Upper lobe of left lung (tissue), 4 donors: ENCODE measurements around the gene GRIN2A.

Experiments
- EP300 ChIP-seq, 4 donors: sonication (generic); formaldehyde crosslinking; IDR thresholded peaks; one replicate each; pipeline ENCODE4 v1.5.1; 2017; ENCODE audit warnings: antibody characterized with exemption in 4 of 4, control low read depth in 2 of 4
- POLR2A ChIP-seq, 4 donors: fragments of 450-650 bp; IDR thresholded peaks; one replicate each; pipeline ENCODE4 v1.5.1; 2016 to 2017; ENCODE audit warnings: antibody characterized with exemption in 4 of 4, mild to moderate bottlenecking in 2 of 4
- POLR2AphosphoS5 ChIP-seq, 2 donors: sonication (generic); formaldehyde crosslinking; IDR thresholded peaks; one replicate each; pipeline ENCODE4 v1.5.1; 2017; ENCODE audit warnings: antibody characterized with exemption in 2 of 2
- TF ChIP-seq, protein P1 (sequence below), 6 experiments: fragments of 450-650 bp in 4 of 6; fragments of 200-600 bp in 2 of 6; sonication (generic) in 2 of 6; IDR thresholded peaks; one replicate each; pipeline ENCODE4 v1.5.1; 2016 to 2019; ENCODE audit warnings: antibody characterized with exemption in 6 of 6

- TF ChIP-seq, protein P1, sequence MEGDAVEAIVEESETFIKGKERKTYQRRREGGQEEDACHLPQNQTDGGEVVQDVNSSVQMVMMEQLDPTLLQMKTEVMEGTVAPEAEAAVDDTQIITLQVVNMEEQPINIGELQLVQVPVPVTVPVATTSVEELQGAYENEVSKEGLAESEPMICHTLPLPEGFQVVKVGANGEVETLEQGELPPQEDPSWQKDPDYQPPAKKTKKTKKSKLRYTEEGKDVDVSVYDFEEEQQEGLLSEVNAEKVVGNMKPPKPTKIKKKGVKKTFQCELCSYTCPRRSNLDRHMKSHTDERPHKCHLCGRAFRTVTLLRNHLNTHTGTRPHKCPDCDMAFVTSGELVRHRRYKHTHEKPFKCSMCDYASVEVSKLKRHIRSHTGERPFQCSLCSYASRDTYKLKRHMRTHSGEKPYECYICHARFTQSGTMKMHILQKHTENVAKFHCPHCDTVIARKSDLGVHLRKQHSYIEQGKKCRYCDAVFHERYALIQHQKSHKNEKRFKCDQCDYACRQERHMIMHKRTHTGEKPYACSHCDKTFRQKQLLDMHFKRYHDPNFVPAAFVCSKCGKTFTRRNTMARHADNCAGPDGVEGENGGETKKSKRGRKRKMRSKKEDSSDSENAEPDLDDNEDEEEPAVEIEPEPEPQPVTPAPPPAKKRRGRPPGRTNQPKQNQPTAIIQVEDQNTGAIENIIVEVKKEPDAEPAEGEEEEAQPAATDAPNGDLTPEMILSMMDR (IDR thresholded peaks at IDR 0.05): no peak
- TF ChIP-seq EP300 (IDR thresholded peaks at IDR 0.05): no peak
- TF ChIP-seq POLR2AphosphoS5 (IDR thresholded peaks at IDR 0.05): no peak
- no peak for TF ChIP-seq POLR2A (IDR thresholded peaks at IDR 0.05)
These were observed 8.9 kb upstream of the GRIN2A start for GRCh38 chr16:10191096-10191495.
